HEK293 (cell line): Measurements from ENCODE around the gene CACNG7.
A peak's percentile ranks its signal among the peaks of the same experiment; 100 is the strongest.

Source experiments
- HOXC10 ChIP-seq: sonication (generic); formaldehyde crosslinking; IDR thresholded peaks from 2 replicates; pipeline ENCODE4 v1.8.1; 2023; ENCODE audit warnings: mild to moderate bottlenecking, missing genetic modification reagents
- KLF1 ChIP-seq: fragments of 450-650 bp; formaldehyde crosslinking; IDR thresholded peaks from 2 replicates; pipeline ENCODE4 v1.5.1; 2016; ENCODE audit warnings: missing biosample characterization, missing genetic modification characterization
- KLF16 ChIP-seq: fragments of 450-650 bp; formaldehyde crosslinking; IDR thresholded peaks from 2 replicates; pipeline ENCODE4 v1.5.1; 2017; ENCODE audit warnings: missing biosample characterization, missing genetic modification characterization
- KLF8 ChIP-seq: fragments of 450-650 bp; formaldehyde crosslinking; IDR thresholded peaks from 2 replicates; pipeline ENCODE4 v1.5.1; 2016; ENCODE audit warnings: missing biosample characterization, missing genetic modification characterization
- KLF9 ChIP-seq: fragments of 450-650 bp; formaldehyde crosslinking; IDR thresholded peaks from 2 replicates; pipeline ENCODE4 v1.5.1; 2016; ENCODE audit warnings: missing biosample characterization, missing genetic modification characterization, low read depth
- MYNN ChIP-seq: fragments of 450-650 bp; formaldehyde crosslinking; IDR thresholded peaks from 2 replicates; pipeline ENCODE4 v1.5.1; 2016; ENCODE audit warnings: missing biosample characterization, missing genetic modification characterization, borderline replicate concordance
- SP2 ChIP-seq: fragments of 450-650 bp; formaldehyde crosslinking; IDR thresholded peaks from 2 replicates; pipeline ENCODE4 v1.5.1; 2016; ENCODE audit warnings: missing biosample characterization, missing genetic modification characterization
- TRIM28 ChIP-seq: IDR thresholded peaks from 2 replicates; pipeline ENCODE4 v1.6.1; 2011; ENCODE audit warnings: low read length, control low read depth, borderline replicate concordance
- ZBTB7A ChIP-seq: fragments of 450-650 bp; formaldehyde crosslinking; IDR thresholded peaks from 2 replicates; pipeline ENCODE4 v1.5.1; 2016; ENCODE audit warnings: low read depth, missing biosample characterization, missing genetic modification characterization
- ZFHX2 ChIP-seq: fragments of 450-650 bp; formaldehyde crosslinking; conservative IDR thresholded peaks from 2 replicates; pipeline ENCODE4 v1.5.1; 2016; ENCODE audit warnings: missing biosample characterization, missing genetic modification characterization
- ZIC2 ChIP-seq: fragments of 450-650 bp; formaldehyde crosslinking; IDR thresholded peaks from 2 replicates; pipeline ENCODE4 v1.5.1; 2016; ENCODE audit warnings: missing biosample characterization, missing genetic modification characterization
- ZNF132 ChIP-seq: fragments of 450-650 bp; formaldehyde crosslinking; IDR thresholded peaks from 2 replicates; pipeline ENCODE4 v1.5.1; 2017; ENCODE audit warnings: missing biosample characterization, missing genetic modification characterization, borderline replicate concordance
- ZNF140 ChIP-seq: fragments of 450-650 bp; formaldehyde crosslinking; IDR thresholded peaks from 2 replicates; pipeline ENCODE4 v1.5.1; 2016; ENCODE audit warnings: missing biosample characterization, missing genetic modification characterization
- ZNF2 ChIP-seq: fragments of 450-650 bp; formaldehyde crosslinking; IDR thresholded peaks from 2 replicates; pipeline ENCODE4 v1.5.1; 2016; ENCODE audit warnings: missing biosample characterization, missing genetic modification characterization
- ZNF473 ChIP-seq: fragments of 450-650 bp; formaldehyde crosslinking; IDR thresholded peaks from 2 replicates; pipeline ENCODE4 v1.5.1; 2017; ENCODE audit warnings: missing biosample characterization, missing genetic modification characterization
- ZNF514 ChIP-seq: fragments of 450-650 bp; formaldehyde crosslinking; IDR thresholded peaks from 2 replicates; pipeline ENCODE4 v1.5.1; 2016; ENCODE audit warnings: missing biosample characterization, missing genetic modification characterization
- ZNF624 ChIP-seq: fragments of 450-650 bp; formaldehyde crosslinking; IDR thresholded peaks from 2 replicates; pipeline ENCODE4 v1.5.1; 2017; ENCODE audit warnings: missing biosample characterization, missing genetic modification characterization
- ZNF677 ChIP-seq: fragments of 450-650 bp; IDR thresholded peaks from 2 replicates; pipeline ENCODE4 v1.5.0; 2018; ENCODE audit warnings: missing biosample characterization, mild to moderate bottlenecking, missing genetic modification characterization, moderate library complexity
- TF ChIP-seq, protein P1 (sequence below): fragments of 450-650 bp; formaldehyde crosslinking; IDR thresholded peaks from 2 replicates; pipeline ENCODE4 v1.5.1; 2017; ENCODE audit warnings: missing biosample characterization, missing genetic modification characterization
- TF ChIP-seq, protein P2 (sequence below): fragments of 450-650 bp; formaldehyde crosslinking; IDR thresholded peaks from 2 replicates; pipeline ENCODE4 v1.5.0; 2017; ENCODE audit warnings: missing biosample characterization, missing genetic modification characterization, borderline replicate concordance
- TF ChIP-seq, protein P3 (sequence below): fragments of 450-650 bp; formaldehyde crosslinking; optimal IDR thresholded peaks from 2 replicates; pipeline ENCODE3; 2016; ENCODE audit warnings: missing biosample characterization, mild to moderate bottlenecking, missing genetic modification characterization
- TF ChIP-seq, protein P4 (sequence below): fragments of 450-650 bp; formaldehyde crosslinking; IDR thresholded peaks from 2 replicates; pipeline ENCODE4 v1.5.1; 2017; ENCODE audit warnings: missing biosample characterization, missing genetic modification characterization
- TF ChIP-seq, protein P5 (sequence below): fragments of 450-650 bp; formaldehyde crosslinking; IDR thresholded peaks from 2 replicates; pipeline ENCODE4 v1.5.1; 2016; ENCODE audit warnings: missing biosample characterization, missing genetic modification characterization
- TF ChIP-seq, protein P6 (sequence below): fragments of 450-650 bp; formaldehyde crosslinking; IDR thresholded peaks from 2 replicates; pipeline ENCODE4 v1.5.1; 2017; ENCODE audit warnings: missing biosample characterization, missing genetic modification characterization
- TF ChIP-seq, protein P7 (sequence below): fragments of 450-650 bp; formaldehyde crosslinking; IDR thresholded peaks from 2 replicates; pipeline ENCODE4 v1.5.1; 2016; ENCODE audit warnings: missing biosample characterization, missing genetic modification characterization

CACNG7 gene

DNA sequence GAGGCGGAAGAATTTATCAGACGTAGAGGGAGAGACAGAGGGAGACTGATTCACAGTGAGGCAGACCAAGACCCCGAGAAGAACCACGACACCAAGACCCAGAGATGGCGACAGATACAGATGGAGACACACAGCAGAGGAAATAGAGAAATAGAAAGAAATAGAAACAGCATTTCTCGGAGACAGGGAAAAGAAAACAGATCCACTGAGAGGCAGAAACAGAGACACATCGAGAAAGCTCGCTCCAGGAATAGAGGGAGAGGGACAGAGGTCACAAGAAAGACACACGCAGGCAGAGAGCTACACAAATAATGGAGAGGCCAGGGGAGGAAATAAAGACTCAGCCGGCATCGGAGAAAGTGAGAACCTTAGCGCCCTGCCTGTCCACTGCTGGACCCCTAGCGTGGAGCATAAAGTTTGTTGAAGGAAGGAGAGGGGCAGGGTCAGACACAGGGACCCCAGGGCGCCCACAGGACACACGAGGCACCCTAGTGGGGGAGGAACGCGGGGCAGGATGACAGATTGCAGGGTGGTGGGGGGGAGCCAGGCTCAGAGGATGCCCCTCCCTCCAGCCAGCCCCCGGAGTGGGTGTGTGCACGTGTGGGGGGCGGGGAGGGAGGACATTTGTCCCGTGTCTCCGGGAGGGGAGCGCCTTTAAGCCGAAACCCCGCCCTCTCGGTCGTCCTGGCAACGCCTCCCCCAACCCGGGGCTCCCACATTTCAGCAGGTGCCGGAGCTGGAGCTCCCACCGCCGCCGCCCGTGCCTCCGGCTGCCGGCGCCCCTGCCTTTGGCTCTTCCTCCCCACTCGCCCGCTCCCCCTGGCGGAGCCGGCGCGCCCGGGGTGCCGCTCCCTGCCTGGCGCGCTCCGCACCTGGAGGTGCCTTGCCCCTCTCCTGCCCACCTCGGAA is 27.3 kb upstream of the CACNG7 start, which contains the start of gene PRKCG (continued):
- TF ChIP-seq, protein P1, sequence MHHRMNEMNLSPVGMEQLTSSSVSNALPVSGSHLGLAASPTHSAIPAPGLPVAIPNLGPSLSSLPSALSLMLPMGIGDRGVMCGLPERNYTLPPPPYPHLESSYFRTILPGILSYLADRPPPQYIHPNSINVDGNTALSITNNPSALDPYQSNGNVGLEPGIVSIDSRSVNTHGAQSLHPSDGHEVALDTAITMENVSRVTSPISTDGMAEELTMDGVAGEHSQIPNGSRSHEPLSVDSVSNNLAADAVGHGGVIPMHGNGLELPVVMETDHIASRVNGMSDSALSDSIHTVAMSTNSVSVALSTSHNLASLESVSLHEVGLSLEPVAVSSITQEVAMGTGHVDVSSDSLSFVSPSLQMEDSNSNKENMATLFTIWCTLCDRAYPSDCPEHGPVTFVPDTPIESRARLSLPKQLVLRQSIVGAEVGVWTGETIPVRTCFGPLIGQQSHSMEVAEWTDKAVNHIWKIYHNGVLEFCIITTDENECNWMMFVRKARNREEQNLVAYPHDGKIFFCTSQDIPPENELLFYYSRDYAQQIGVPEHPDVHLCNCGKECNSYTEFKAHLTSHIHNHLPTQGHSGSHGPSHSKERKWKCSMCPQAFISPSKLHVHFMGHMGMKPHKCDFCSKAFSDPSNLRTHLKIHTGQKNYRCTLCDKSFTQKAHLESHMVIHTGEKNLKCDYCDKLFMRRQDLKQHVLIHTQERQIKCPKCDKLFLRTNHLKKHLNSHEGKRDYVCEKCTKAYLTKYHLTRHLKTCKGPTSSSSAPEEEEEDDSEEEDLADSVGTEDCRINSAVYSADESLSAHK, result peak; percentile 50; the same call in 1 of the 2 replicates
- TF ChIP-seq KLF16, result peak; percentile 80
- no peak for TF ChIP-seq ZNF132
- TF ChIP-seq HOXC10 (CRISPR knock-in tag), result no peak
- no peak for TF ChIP-seq ZNF473 (tag by site-specific recombination)
- TF ChIP-seq, protein P2, sequence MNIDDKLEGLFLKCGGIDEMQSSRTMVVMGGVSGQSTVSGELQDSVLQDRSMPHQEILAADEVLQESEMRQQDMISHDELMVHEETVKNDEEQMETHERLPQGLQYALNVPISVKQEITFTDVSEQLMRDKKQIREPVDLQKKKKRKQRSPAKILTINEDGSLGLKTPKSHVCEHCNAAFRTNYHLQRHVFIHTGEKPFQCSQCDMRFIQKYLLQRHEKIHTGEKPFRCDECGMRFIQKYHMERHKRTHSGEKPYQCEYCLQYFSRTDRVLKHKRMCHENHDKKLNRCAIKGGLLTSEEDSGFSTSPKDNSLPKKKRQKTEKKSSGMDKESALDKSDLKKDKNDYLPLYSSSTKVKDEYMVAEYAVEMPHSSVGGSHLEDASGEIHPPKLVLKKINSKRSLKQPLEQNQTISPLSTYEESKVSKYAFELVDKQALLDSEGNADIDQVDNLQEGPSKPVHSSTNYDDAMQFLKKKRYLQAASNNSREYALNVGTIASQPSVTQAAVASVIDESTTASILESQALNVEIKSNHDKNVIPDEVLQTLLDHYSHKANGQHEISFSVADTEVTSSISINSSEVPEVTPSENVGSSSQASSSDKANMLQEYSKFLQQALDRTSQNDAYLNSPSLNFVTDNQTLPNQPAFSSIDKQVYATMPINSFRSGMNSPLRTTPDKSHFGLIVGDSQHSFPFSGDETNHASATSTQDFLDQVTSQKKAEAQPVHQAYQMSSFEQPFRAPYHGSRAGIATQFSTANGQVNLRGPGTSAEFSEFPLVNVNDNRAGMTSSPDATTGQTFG (tag by site-specific recombination), result no peak
- TF ChIP-seq SP2 (tag by site-specific recombination), result peak; percentile 86
- TF ChIP-seq TRIM28, result no peak
- no peak for TF ChIP-seq MYNN (tag by site-specific recombination)
- TF ChIP-seq ZNF2 (tag by site-specific recombination), result no peak
- no peak for TF ChIP-seq KLF8 (tag by site-specific recombination)
- peak; percentile 84 for TF ChIP-seq ZIC2
- TF ChIP-seq, protein P3, sequence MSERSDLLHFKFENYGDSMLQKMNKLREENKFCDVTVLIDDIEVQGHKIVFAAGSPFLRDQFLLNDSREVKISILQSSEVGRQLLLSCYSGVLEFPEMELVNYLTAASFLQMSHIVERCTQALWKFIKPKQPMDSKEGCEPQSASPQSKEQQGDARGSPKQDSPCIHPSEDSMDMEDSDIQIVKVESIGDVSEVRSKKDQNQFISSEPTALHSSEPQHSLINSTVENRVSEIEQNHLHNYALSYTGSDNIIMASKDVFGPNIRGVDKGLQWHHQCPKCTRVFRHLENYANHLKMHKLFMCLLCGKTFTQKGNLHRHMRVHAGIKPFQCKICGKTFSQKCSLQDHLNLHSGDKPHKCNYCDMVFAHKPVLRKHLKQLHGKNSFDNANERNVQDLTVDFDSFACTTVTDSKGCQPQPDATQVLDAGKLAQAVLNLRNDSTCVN (tag by site-specific recombination), result peak; percentile 43
- TF ChIP-seq ZBTB7A (tag by site-specific recombination), result no peak
- 0 out of 2 replicates have a peak, but pooled peaks have one; percentile 2 for TF ChIP-seq ZNF677 (tag by site-specific recombination)
- peak; percentile 90 for TF ChIP-seq KLF1
- TF ChIP-seq KLF9, result peak; percentile 93
- TF ChIP-seq, protein P4, sequence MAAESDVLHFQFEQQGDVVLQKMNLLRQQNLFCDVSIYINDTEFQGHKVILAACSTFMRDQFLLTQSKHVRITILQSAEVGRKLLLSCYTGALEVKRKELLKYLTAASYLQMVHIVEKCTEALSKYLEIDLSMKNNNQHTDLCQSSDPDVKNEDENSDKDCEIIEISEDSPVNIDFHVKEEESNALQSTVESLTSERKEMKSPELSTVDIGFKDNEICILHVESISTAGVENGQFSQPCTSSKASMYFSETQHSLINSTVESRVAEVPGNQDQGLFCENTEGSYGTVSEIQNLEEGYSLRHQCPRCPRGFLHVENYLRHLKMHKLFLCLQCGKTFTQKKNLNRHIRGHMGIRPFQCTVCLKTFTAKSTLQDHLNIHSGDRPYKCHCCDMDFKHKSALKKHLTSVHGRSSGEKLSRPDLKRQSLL (tag by site-specific recombination), result 0 out of 2 replicates have a peak, but pooled peaks have one; percentile 20
- no peak for TF ChIP-seq ZNF514
- TF ChIP-seq ZNF140 (tag by site-specific recombination), result no peak
- TF ChIP-seq ZFHX2 (tag by site-specific recombination), result peak; percentile 88
- TF ChIP-seq, protein P5, sequence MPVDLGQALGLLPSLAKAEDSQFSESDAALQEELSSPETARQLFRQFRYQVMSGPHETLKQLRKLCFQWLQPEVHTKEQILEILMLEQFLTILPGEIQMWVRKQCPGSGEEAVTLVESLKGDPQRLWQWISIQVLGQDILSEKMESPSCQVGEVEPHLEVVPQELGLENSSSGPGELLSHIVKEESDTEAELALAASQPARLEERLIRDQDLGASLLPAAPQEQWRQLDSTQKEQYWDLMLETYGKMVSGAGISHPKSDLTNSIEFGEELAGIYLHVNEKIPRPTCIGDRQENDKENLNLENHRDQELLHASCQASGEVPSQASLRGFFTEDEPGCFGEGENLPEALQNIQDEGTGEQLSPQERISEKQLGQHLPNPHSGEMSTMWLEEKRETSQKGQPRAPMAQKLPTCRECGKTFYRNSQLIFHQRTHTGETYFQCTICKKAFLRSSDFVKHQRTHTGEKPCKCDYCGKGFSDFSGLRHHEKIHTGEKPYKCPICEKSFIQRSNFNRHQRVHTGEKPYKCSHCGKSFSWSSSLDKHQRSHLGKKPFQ (tag by site-specific recombination), result no peak
- TF ChIP-seq, protein P6, sequence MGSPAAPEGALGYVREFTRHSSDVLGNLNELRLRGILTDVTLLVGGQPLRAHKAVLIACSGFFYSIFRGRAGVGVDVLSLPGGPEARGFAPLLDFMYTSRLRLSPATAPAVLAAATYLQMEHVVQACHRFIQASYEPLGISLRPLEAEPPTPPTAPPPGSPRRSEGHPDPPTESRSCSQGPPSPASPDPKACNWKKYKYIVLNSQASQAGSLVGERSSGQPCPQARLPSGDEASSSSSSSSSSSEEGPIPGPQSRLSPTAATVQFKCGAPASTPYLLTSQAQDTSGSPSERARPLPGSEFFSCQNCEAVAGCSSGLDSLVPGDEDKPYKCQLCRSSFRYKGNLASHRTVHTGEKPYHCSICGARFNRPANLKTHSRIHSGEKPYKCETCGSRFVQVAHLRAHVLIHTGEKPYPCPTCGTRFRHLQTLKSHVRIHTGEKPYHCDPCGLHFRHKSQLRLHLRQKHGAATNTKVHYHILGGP (tag by site-specific recombination), result no peak
- no peak for TF ChIP-seq ZNF624 (tag by site-specific recombination)
- TF ChIP-seq, protein P7, sequence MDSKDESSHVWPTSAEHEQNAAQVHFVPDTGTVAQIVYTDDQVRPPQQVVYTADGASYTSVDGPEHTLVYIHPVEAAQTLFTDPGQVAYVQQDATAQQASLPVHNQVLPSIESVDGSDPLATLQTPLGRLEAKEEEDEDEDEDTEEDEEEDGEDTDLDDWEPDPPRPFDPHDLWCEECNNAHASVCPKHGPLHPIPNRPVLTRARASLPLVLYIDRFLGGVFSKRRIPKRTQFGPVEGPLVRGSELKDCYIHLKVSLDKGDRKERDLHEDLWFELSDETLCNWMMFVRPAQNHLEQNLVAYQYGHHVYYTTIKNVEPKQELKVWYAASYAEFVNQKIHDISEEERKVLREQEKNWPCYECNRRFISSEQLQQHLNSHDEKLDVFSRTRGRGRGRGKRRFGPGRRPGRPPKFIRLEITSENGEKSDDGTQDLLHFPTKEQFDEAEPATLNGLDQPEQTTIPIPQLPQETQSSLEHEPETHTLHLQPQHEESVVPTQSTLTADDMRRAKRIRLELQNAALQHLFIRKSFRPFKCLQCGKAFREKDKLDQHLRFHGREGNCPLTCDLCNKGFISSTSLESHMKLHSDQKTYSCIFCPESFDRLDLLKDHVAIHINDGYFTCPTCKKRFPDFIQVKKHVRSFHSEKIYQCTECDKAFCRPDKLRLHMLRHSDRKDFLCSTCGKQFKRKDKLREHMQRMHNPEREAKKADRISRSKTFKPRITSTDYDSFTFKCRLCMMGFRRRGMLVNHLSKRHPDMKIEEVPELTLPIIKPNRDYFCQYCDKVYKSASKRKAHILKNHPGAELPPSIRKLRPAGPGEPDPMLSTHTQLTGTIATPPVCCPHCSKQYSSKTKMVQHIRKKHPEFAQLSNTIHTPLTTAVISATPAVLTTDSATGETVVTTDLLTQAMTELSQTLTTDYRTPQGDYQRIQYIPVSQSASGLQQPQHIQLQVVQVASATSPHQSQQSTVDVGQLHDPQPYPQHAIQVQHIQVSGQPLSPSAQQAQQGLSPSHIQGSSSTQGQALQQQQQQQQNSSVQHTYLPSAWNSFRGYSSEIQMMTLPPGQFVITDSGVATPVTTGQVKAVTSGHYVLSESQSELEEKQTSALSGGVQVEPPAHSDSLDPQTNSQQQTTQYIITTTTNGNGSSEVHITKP (tag by site-specific recombination), result peak; percentile 93
